Caco-2 (cell line): ENCODE results near the gene EVC2. TPM values are rescaled to one million over a fixed set of nuclear protein-coding genes. Genes with fewer than 3 reads are reported as not detected.

Source experiments
- BruUV-seq: library from RNA; stranded (reverse); fragments of 400-500 nt; replicated peaks from 2 replicates; lab custom pipeline; 2021; lab: Mats Ljungman, UMichigan
- CTCF ChIA-PET: fragments of 300-600 bp; sonication (Branson Sonifier 250); formaldehyde crosslinking; loops from one replicate; lab custom pipeline; 2022; ENCODE audit warnings: antibody characterized with exemption; lab: Charles Lee
- POLR2A ChIA-PET: fragments of 300-600 bp; sonication (Branson Sonifier 250); formaldehyde crosslinking; loops from one replicate; lab custom pipeline; 2022; ENCODE audit warnings: antibody characterized with exemption; lab: Charles Lee
- DNase-seq, 2 experiments: peaks; one replicate each; pipeline versions ENCODE4 v3.0.0 to v3.0.0-alpha.2; 2020 to 2022
- H3K27me3 ChIP-seq: replicated peaks from 2 replicates; pipeline ENCODE4 v1.6.0; 2011; ENCODE audit warnings: low read length; ENCODE audit not compliant: control insufficient read depth, insufficient read depth
- H3K36me3 ChIP-seq: 2 replicates; pipeline ENCODE4 v1.5.1; 2011; ENCODE audit warnings: low read length; ENCODE audit not compliant: control insufficient read depth, insufficient read depth
- H3K4me1 ChIP-seq: fragments of 250-450 bp; sonication (Bioruptor Pico); 2 replicates; pipeline ENCODE4 v1.5.1; 2020; ENCODE audit warnings: mild to moderate bottlenecking
- H3K4me3 ChIP-seq: 2 replicates; pipeline ENCODE4 v1.5.1; 2011; ENCODE audit warnings: low read depth, mild to moderate bottlenecking, control low read depth, low read length
- H3K9me3 ChIP-seq: fragments of 250-450 bp; sonication (Bioruptor Pico); 2 replicates; pipeline ENCODE4 v1.5.1; 2020; ENCODE audit warnings: mild to moderate bottlenecking, moderate library complexity
- H3K27ac Mint-ChIP-seq: one replicate; pipeline ENCODE4 v1.8.0; 2022; ENCODE audit warnings: mixed read lengths; ENCODE audit not compliant: unreplicated experiment
- H3K27me3 Mint-ChIP-seq: one replicate; pipeline ENCODE4 v1.8.0; 2022; ENCODE audit warnings: mixed read lengths; ENCODE audit not compliant: insufficient read depth, unreplicated experiment
- H3K36me3 Mint-ChIP-seq: one replicate; pipeline ENCODE4 v1.8.0; 2022; ENCODE audit warnings: mild to moderate bottlenecking, mixed read lengths; ENCODE audit not compliant: insufficient read depth, unreplicated experiment
- H3K4me1 Mint-ChIP-seq: one replicate; pipeline ENCODE4 v1.8.0; 2022; ENCODE audit warnings: low read depth, mixed read lengths; ENCODE audit not compliant: unreplicated experiment
- H3K4me3 Mint-ChIP-seq: one replicate; pipeline ENCODE4 v1.8.0; 2022; ENCODE audit warnings: mild to moderate bottlenecking, moderate library complexity, mixed read lengths; ENCODE audit not compliant: unreplicated experiment
- H3K9me3 Mint-ChIP-seq: one replicate; pipeline ENCODE4 v1.8.0; 2022; ENCODE audit warnings: mixed read lengths; ENCODE audit not compliant: unreplicated experiment
- CTCF ChIP-seq, 2 experiments: fragments of 200-600 bp in 1 of 2; IDR thresholded peaks; 1 replicate in 1 of 2; 2 replicates in 1 of 2; pipeline versions ENCODE4 v1.5.1 to v1.8.0; 2011 to 2022; ENCODE audit warnings: antibody characterized with exemption in 1 of 2, control low read depth in 1 of 2, inconsistent platforms in 1 of 2, low read depth in 1 of 2, low read length in 1 of 2, mild to moderate bottlenecking in 1 of 2, moderate library complexity in 1 of 2; ENCODE audit not compliant: insufficient read depth in 1 of 2, severe bottlenecking in 1 of 2, unreplicated experiment in 1 of 2
- intact Hi-C: fragments of 100-400 bp; cut with micrococcal nuclease; formaldehyde crosslinking; loops from one replicate; pipeline ENCODE4 v1.10.0; 2022; ENCODE audit not compliant: unreplicated experiment
- total RNA-seq: library from RNA; stranded (reverse); gene quantifications from 2 replicates; pipeline ENCODE4 v1.2.3, GENCODE V29; 2022

EVC2 gene
- total RNA-seq, 1 experiment from 2014 or later = not detected

- CTCF ChIA-PET = no interaction called here
- intact Hi-C loops = no loop called here
- H3K36me3 ChIP-seq = no peaks in the 10 kb centered on the region
- no TSS peak for BruUV-seq
- no peak overlapping the region for H3K27ac Mint-ChIP-seq
- H3K4me1 ChIP-seq = no peaks in the 10 kb centered on the region
- H3K9me3 ChIP-seq = no peaks in the 10 kb centered on the region
- TF ChIP-seq CTCF (IDR thresholded peaks at IDR 0.05; ENCODE audit: insufficient read depth in 1 of 2, low read depth in 1 of 2, low read length in 1 of 2, severe bottlenecking in 1 of 2, unreplicated experiment in 1 of 2) = no peak
- POLR2A ChIA-PET = no interaction called here
- DNase-seq = no peak
- H3K27me3 Mint-ChIP-seq = peaks cover 11% of the 10 kb centered on the region
- H3K4me3 Mint-ChIP-seq = no peak overlapping the region
- H3K27me3 ChIP-seq = no peaks in the 10 kb centered on the region
- no peaks in the 10 kb centered on the region for H3K9me3 Mint-ChIP-seq
- no peak overlapping the region for H3K4me3 ChIP-seq
- H3K4me1 Mint-ChIP-seq = no peaks in the 10 kb centered on the region
- no peaks in the 10 kb centered on the region for H3K36me3 Mint-ChIP-seq
Observed at GRCh38 chr4:5747738-5748375, 39.5 kb upstream of the EVC2 start.

GRCh38 chr4:5746829-5747737, 38.7 kb upstream of the EVC2 start:
- no peak for DNase-seq
- POLR2A ChIA-PET = no interaction called here
- TF ChIP-seq CTCF (IDR thresholded peaks at IDR 0.05; ENCODE audit: insufficient read depth in 1 of 2, low read depth in 1 of 2, low read length in 1 of 2, severe bottlenecking in 1 of 2, unreplicated experiment in 1 of 2) = no peak
- BruUV-seq = no TSS peak
- Mint-ChIP-seq H3K27me3 (peaks cover 11% of the 10 kb centered on the region), H3K36me3 (no peaks in the 10 kb centered on the region), H3K9me3 (no peaks in the 10 kb centered on the region), H3K4me3 (no peak overlapping the region), H3K4me1 (no peaks in the 10 kb centered on the region), H3K27ac (no peak overlapping the region)
- CTCF ChIA-PET = no interaction called here
- Histone ChIP-seq H3K36me3 (no peaks in the 10 kb centered on the region), H3K9me3 (no peaks in the 10 kb centered on the region), H3K4me1 (no peaks in the 10 kb centered on the region), H3K27me3 (no peaks in the 10 kb centered on the region), H3K4me3 (no peak overlapping the region)
- intact Hi-C loops = no loop called here

- Mint-ChIP-seq H3K9me3 (no peaks in the 10 kb centered on the region), H3K27ac (no peak overlapping the region), H3K36me3 (no peaks in the 10 kb centered on the region), H3K4me3 (no peak overlapping the region), H3K4me1 (no peaks in the 10 kb centered on the region), H3K27me3 (peaks cover 11% of the 10 kb centered on the region)
- intact Hi-C loops = no loop called here
- no peak for TF ChIP-seq CTCF (IDR thresholded peaks at IDR 0.05; ENCODE audit: insufficient read depth in 1 of 2, low read depth in 1 of 2, low read length in 1 of 2, severe bottlenecking in 1 of 2, unreplicated experiment in 1 of 2)
- DNase-seq = no peak
- CTCF ChIA-PET = no interaction called here
- no peak overlapping the region for H3K4me3 ChIP-seq
- no peaks in the 10 kb centered on the region for H3K9me3 ChIP-seq
- POLR2A ChIA-PET = no interaction called here
- no peaks in the 10 kb centered on the region for H3K27me3 ChIP-seq
- no peaks in the 10 kb centered on the region for H3K4me1 ChIP-seq
- H3K36me3 ChIP-seq = no peaks in the 10 kb centered on the region
- no TSS peak for BruUV-seq
Observed at GRCh38 chr4:5746250-5746649, 37.9 kb upstream of the EVC2 start.
